ENCODE results near the gene ZNF750.

ZNF750 gene

DNA sequence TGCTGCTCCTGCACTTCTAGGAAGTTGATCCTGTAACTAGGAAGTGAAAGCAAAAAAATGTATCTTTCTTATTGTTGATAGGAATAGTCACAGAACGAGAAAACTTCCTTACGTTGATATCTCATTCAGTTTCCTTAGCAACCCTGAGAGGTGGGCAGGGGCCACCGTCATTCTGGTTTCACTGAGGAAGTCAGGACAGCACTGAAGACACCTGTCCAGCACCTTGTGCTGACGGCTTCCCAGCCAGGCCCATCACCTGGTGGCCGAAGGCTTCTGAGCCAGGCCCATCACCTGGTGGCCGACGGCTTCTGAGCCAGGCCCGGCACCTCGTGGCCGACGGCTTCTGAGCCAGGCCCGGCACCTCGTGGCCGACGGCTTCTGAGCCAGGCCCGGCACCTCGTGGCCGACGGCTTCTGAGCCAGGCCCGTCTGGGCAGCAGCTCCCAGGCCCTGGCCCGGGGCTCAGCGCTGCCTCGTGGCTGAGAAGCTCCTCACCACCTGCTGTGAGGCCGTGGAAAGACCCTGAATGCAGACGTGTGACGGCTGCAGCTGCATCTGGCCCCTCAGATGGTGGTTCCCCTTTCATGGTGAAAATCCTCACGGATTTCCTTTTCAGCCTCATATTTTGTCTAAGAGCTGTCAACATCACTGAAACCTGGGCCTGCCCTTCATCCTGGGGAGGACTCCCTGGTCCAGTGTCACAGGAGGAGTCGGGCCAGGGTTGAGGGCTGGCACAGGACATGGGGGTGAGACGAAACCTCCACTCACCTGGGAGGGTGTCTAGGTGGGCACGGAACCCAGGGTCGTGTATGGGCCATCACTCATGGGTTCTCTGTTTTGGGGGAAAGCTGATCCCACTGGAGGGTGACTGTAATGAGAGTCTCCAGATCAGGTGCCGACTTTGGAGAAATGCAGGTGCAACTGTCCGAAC is 33.0 kb upstream of the ZNF750 start:
- no peak for DNase-seq

DNA sequence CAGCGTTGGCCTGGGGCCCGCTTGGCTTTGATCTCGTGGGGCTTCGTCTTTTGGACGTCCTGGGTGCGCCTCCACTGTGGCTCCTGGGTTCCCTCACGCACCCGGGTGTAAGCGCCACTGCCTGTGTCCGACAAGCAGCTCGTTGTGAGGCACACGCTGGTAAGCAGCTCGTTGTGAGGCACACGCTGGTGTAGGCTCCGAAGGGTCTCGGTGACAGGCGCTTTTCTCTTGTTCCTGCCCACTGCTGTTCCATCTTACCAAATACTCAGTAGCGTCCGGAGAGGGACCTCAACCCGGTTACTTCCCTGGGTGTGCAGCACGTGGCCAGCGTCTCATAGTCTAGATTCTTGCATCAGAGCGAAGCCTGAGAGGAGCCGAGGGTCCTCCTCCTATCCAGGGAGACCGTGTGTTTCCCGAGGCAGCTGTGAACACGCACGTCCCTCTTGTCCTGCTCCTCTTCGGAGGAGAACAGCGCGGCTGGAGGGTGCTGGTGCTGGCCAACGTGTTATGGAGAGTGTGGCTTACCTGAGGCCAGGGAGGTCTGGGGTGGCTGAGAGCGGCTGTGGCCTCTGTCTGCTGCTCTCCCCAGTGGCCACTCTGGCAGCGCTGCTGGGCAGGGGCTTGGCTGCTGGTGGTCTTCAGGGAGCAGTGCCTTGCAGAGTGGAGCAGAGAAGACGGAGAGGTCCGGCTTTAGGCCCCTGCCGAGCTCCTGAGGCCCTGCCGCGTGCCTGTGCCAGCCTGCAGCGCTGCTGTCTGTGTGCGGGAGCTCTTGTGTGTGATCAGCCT is 32.1 kb upstream of the ZNF750 start:
- DNase-seq: no peak

DNA sequence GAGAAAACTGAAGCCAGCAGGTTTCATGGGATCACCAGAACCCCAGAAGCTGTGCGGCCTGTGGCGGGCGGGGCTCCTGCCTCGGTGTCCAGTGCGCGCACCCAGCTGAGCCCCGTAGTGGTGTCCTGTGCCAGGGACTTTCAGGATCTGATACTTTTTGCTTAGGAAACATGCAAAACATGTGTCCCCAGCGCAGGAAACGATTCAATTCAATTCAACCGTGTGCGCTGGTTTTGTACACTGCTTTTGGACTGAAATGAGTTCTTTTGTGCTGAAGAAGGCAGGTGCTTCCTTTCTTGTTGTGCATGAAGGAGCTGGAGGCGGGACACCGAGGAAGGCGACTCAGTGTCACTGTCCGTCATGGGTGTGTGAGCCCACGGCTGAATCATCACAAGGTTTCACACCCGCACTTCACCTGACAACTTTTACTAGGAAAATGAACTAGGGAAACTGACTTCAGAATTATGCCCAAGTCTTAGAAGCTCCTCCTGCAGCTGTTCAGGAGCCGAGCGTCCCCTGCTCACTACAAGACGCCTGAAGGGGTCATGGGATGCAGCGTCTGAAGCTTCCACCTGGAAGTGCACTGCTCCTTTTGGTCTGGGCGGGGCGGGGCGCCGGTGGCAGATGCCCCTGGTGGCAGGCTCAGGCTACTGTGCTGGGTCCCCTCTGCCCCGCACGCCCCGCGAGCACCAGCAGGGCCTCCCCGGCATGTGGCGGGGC is 31.4 kb upstream of the ZNF750 start:
- DNase-seq: no peak

DNA sequence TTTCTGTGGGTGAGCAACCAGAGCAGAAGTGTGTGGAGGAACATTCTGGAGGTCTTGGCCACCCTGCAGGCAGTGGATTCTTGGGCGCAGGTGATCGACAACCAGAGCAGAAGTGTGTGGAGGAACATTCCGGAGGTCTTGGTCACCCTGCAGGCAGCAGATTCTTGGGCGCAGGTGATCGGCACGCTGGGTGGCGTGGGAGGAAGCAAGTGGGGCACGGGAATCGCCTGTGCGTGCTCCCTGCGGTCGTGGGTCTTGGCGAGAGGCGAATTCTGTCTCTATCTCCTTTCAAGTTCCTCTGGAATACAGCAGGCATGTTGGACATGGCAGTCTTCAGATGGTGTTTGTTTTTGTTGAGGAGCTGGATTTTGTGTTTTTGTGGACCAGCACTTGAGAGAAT is 30.7 kb upstream of the ZNF750 start:
- no peak for DNase-seq

DNA sequence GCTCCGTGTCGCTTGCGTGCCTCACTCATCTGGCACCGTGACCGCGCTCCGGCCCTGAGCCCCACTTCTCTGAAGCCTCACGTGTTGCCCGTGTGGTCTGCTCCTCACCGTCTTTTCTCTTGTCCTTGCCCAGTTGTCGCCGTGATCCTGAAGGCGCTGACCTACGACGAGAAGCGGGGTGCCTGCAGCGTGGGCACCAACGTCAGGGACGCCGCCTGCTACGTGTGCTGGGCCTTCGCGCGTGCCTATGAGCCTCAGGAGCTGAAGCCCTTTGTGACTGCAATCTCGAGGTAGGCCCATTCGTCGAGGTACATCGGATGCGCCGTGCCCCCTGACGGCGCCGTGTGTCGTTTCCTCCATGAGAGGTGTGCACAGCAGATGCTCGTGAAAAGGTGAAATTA is 30.3 kb upstream of the ZNF750 start:
- no peak for DNase-seq

DNA sequence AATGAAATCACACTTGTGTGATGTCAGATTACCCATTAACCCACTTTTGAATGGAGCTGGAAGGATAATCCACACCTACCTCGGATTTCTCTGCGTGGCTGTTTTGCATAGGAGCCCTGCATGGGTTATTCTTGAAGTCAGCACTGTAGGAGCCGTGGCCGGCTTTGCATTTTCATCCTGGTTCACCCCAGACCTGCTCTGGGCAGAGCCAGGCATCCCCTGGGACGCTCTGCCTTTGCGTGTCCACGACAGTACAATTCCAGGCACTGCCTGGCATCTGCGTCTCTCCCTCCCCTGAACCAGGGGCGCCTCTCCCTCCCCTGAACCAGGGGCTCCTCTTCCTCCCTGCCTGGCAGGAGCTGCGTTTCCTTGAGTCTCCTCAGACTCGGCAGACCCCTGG is 29.7 kb upstream of the ZNF750 start:
- DNase-seq: no peak

DNA sequence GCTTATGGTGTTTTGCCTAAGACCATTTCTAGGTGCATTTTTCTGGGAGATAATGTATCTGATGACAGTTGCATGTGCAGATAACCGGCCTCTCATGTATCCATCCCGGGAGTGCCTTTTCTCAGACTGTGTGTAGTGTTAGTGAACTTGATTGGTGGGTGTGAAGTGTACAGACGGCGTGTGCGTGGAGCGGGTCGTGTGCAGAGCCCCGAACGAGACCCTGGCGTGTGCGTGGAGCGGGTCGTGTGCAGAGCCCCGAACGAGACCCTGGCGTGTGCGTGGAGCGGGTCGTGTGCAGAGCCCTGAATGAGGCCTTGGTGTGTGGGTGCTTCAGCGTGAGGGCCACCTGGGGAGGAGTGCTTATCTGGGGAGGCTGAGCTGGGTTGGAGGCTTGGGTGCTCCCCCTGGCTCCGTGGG is 28.9 kb upstream of the ZNF750 start:
- DNase-seq: no peak

DNA sequence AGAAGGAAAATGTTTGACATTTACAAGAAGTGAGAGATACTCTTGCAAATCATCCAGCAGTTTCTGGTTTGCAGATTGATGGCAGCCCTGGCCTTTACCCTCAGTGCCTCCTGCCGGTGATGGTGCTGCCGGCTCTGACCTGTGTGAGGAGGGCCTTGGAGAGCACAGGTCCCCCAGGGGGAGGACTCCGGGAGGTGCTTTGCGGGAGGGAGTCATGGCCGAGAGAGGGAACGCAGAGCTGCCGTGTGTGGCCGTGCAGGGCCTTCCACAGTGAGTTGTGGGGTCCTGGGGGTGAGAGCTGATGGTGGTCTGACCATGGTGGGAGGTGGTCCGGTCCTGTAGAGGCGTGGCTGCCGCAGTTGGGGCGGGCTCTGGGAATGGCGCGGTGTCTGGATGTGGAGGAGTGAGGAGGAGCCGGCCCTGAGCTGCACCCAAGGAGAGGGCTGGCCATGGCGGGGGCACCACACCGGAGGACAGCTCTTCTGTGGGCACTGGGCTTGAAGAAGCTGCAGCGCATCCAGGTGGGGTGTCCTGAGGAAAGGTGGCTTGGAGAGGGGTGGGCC is 28.0 kb upstream of the ZNF750 start:
- no peak for DNase-seq

DNA sequence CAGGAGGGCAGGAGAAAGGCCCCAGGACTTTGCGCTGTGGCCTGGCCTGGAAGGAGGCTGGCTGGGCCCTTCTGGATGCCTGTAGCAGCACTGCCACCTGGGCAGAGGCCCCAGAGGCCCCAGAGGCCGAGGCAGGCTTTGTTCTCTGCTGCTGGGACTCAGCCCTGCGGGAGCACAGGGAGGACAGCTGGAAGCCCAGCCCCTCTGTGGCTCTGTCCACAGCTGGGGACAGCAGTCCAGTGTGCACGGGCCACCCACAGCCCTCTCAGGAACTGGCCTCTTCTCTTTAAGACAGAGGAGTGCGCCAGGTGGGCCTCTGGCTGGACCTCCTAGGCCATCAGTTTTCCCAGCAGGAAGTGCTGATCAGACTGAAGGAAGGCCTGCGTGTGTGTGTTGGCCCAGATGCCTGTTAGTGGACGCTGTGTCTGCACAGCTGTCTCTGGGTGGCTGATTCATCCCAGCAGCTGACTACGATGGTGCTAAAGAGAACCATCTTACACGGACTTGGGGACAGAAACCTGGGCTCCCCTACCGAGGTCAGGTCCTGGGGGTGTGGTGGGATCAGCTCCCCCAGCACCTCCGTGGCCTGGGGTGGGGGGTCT is 26.9 kb upstream of the ZNF750 start:
- peak; percentile 88 for DNase-seq

DNA sequence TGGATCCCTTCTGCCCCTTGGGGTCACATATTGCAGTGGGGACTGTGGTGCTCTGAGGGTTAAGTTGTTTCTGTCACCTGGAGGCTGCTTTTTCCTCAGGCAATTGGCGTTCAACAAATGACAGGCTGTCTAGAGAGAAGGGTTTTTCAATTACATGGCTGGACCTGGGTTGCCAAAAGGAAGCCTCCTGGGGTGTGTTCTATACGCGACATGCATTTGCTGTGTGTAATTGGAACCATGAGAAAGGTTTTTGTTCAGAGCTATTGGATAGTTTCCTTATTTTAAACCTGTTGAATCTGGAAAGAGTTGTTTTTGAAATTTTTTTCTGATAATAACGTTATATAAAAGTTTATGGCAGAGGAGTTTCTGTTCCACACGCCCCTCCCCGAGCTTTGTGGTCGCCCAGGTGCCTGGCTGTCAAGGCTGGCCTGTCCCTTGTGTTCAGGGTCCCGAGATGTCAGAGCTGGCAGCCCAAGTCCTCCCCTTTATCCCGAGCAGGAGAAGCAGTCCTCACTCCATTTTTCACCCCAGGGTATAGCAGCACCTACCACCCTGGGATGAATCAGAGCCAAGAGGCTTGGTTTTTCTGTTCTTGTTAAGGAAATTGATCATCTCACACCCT is 26.1 kb upstream of the ZNF750 start:
- peak; percentile 74 for DNase-seq

DNA sequence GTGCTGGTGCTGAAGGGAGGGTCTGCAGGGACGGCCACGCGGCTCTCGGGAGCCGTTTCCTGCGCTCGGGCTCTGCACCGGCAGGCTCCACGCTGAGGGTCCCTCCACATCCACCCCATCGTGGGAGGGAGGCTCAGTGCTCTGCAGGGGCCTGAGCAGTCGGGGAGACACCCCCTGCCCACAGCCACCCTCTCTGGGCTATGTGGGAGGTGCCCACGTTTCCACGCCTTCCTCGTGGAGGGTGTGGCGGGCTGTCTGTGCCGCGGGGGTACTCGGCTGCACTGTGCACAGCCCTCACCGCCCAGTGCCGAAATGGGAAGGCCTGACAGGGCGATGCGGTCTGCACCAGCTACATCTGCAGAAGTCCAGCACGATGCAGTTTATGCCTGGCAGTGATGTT is 25.5 kb upstream of the ZNF750 start:
- no peak for DNase-seq

DNA sequence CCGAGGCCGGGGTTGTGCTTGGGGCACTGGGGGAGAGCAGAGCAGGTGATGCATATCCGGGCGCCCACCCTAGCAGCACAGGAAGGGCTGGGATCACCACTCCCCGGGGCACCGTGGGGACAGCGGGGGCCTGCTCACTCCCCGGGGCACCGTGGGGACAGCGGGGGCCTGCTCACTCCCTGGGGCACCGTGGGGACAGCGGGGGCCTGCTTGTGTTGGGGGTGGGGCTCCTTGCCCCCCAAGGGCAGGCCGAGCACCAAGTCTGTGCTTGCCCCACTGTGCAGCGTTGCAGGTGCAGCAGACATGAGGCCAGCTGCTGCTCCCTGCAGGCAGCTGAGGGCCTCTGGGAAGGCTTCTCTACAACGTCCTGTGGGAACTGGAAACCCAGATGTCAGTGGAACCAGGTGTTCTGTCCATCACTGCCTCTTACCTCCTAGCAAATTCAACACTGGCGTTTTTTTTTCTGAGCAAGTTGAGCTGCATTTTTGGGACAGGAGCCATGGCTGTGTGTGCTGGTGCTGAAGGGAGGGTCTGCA is 25.0 kb upstream of the ZNF750 start:
- peak; percentile 85 for DNase-seq

DNA sequence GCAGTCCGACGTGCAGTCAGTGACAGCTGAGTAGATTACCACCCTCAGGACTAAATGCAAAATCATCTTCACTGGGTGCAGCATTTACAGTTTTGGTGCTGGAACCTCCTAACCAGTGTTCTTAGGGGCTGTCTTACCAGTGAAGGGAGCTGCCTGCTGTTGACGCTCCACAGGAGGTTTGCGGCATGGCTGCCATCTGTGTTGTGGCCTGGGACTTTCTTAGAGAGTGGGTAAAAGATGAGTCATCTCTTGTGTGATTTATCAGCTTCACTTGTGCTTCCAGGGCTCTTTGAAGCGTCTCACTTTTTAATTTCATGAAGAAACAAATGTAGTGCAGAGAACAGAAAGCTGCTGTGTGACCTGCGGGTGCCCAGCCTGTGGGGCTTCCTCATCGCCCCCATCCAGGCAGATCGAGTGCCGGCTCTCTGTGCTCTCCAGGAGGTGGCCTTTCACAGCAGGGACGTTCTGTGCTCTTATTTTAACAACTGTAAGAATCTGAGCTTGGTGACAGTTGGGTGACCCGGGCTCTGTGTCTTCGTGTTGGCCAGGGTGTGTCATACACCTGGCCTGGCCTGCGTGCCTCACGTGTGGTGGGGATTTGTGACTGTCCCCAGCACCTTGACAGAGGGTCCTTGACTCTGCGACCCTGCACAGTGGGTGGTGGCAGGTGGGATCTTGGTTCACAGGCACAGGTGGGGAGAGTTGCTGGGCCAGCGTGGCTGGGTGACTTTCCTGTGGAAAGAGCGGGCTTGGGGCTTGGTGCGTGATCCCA is 24.3 kb upstream of the ZNF750 start:
- peak; percentile 85 for DNase-seq

DNA sequence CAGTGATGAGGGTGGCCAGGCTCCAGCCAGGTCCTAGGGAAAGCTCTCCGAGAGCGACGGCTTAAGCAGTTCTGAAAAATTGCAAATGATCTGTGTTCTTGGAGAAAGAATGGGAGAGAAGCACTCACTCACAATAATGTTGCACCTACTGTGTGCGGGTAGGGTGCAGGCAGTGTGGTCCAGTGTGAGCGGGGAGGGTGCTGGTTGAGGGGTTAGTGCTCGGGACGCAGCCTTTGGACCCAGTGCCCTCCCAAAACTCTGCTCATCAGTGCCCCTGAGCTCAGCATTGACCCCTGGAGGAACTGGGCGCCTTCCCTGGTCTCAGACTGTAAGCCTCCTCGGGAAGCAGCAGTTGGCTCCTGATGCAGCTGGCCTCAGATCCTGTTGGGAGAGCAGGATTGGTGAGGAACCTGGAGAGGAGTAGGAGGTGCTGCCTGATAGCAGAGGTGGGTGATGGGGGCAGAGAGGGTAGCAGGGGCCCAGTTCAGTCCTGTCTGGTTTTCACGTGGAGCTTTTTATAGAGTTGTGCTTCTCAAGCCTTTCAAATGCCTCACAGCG is 23.6 kb upstream of the ZNF750 start:
- DNase-seq: peak; percentile 47

DNA sequence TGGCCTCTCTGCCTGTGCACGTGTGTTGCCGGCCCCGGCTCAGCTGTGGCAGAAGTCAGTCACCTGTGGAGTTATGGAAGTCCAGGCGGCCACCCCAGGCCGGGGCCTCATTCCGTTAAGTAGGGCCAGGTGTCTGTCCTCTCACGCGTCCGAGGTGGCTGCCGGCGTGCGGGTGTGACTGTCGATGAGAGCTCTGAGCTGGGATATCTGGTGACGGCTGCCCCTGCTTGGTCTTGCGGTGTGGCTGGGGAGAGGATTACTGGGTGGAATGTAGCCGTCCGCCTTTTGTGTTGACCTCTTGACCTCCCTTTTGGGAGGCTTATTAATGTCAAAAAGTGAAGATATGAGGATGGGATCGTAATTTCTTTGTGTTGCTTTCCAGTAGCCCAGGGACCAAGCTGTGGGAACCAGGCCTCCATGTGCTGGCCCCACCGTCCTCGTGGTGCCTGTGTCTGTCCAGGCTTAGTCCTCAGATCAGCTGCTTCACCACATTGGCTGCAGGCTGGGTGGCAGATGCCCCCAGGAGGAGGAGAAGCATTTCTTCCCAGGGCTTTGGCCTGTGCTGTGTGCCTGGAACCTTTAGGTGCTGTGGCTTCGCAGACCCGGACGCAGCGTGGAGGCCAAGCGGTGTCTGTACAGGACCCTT is 23.0 kb upstream of the ZNF750 start:
- DNase-seq: no peak

DNA sequence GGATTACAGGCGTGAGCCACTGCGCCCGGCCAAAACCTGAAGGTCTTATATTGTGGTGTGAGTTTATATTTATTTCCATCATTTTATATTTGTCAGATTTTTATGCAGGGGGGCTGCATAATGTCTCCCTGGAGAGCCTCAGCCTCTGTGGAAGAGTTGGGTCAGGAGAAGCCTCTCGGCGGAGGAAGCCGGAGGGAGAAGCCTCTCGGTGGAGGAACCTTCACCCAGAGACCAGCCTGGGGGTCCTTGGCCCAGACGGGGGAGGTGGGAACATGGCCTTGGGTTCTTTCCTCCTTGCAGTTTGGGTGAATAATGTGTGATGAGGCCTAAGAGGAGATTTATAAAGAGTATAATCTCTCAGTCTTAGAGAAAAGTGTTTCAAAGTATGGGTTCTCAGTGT is 22.4 kb upstream of the ZNF750 start:
- no peak for DNase-seq

DNA sequence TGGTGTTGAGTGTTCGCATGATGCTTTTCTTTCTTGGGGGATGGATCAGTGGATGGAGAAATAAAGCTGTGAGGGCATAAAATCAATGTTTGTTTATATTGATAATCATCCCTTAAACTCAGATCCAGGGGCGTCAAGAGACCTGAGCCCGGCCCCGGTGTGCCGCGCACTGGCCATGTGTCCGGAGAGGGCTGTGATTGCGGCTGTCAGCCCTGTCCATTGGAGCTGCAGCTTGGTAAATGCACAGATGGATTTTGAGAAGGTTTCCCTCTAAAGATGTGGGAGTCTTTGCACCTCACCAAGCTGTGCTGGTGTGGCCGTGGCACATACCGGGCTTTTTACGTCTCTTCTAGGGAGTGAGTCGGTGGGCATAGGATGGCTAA is 21.6 kb upstream of the ZNF750 start:
- DNase-seq: no peak

DNA sequence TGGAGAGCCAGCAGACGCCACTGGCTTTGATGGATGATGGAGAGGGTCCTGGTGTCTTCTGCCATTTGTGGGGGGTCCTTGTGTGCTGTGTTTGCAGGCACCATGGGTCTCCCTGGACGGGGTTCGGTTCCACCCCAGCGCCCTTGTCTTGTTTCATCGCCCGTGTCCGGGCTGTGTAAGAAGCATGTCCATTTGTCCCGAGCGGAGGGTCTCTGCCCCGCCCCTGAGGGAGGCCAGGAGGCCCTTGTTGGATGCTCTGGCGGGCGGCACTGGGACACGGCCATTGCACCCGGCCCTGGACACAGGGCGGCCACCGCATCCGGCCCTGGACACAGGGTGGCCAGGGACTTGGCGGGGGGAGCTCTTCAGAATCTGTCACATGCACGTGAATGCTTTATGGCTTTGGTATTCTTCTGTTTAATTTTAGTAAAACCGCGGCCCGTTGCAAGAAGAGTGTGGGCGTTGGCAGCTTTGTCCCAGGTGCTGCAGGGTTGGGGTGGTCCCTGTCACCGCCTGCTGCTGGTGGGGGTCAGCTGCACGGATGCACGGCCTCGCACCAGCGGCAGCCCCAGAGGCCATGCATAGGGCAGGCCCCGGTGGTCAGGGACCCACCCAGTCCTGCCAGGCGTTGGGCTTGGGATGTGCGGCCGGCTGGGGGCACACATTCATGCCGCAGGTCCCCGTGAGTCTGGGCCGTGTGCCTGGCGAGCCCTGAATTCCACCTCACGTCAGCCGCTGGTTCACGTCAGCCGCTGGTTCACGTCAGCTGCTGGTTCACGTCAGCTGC is 21.0 kb upstream of the ZNF750 start:
- no peak for DNase-seq
